Caco-2 (cell line): ENCODE data around the gene PARS2. TPM values are rescaled to one million over a fixed set of nuclear protein-coding genes. Genes with fewer than 3 reads are reported as not detected.

Experiments
- BruUV-seq: library from RNA; stranded (reverse); fragments of 400-500 nt; replicated peaks from 2 replicates; lab custom pipeline; 2021; lab: Mats Ljungman, UMichigan
- CTCF ChIA-PET: fragments of 300-600 bp; sonication (Branson Sonifier 250); formaldehyde crosslinking; loops from one replicate; lab custom pipeline; 2022; ENCODE audit warnings: antibody characterized with exemption; lab: Charles Lee
- POLR2A ChIA-PET: fragments of 300-600 bp; sonication (Branson Sonifier 250); formaldehyde crosslinking; loops from one replicate; lab custom pipeline; 2022; ENCODE audit warnings: antibody characterized with exemption; lab: Charles Lee
- DNase-seq, 2 experiments: peaks; one replicate each; pipeline versions ENCODE4 v3.0.0 to v3.0.0-alpha.2; 2020 to 2022
- H3K27me3 ChIP-seq: replicated peaks from 2 replicates; pipeline ENCODE4 v1.6.0; 2011; ENCODE audit warnings: low read length; ENCODE audit not compliant: control insufficient read depth, insufficient read depth
- H3K36me3 ChIP-seq: 2 replicates; pipeline ENCODE4 v1.5.1; 2011; ENCODE audit warnings: low read length; ENCODE audit not compliant: control insufficient read depth, insufficient read depth
- H3K4me1 ChIP-seq: fragments of 250-450 bp; sonication (Bioruptor Pico); 2 replicates; pipeline ENCODE4 v1.5.1; 2020; ENCODE audit warnings: mild to moderate bottlenecking
- H3K4me3 ChIP-seq: 2 replicates; pipeline ENCODE4 v1.5.1; 2011; ENCODE audit warnings: low read depth, mild to moderate bottlenecking, control low read depth, low read length
- H3K9me3 ChIP-seq: fragments of 250-450 bp; sonication (Bioruptor Pico); 2 replicates; pipeline ENCODE4 v1.5.1; 2020; ENCODE audit warnings: mild to moderate bottlenecking, moderate library complexity
- H3K27ac Mint-ChIP-seq: one replicate; pipeline ENCODE4 v1.8.0; 2022; ENCODE audit warnings: mixed read lengths; ENCODE audit not compliant: unreplicated experiment
- H3K27me3 Mint-ChIP-seq: one replicate; pipeline ENCODE4 v1.8.0; 2022; ENCODE audit warnings: mixed read lengths; ENCODE audit not compliant: insufficient read depth, unreplicated experiment
- H3K36me3 Mint-ChIP-seq: one replicate; pipeline ENCODE4 v1.8.0; 2022; ENCODE audit warnings: mild to moderate bottlenecking, mixed read lengths; ENCODE audit not compliant: insufficient read depth, unreplicated experiment
- H3K4me1 Mint-ChIP-seq: one replicate; pipeline ENCODE4 v1.8.0; 2022; ENCODE audit warnings: low read depth, mixed read lengths; ENCODE audit not compliant: unreplicated experiment
- H3K4me3 Mint-ChIP-seq: one replicate; pipeline ENCODE4 v1.8.0; 2022; ENCODE audit warnings: mild to moderate bottlenecking, moderate library complexity, mixed read lengths; ENCODE audit not compliant: unreplicated experiment
- H3K9me3 Mint-ChIP-seq: one replicate; pipeline ENCODE4 v1.8.0; 2022; ENCODE audit warnings: mixed read lengths; ENCODE audit not compliant: unreplicated experiment
- intact Hi-C: fragments of 100-400 bp; cut with micrococcal nuclease; formaldehyde crosslinking; loops from one replicate; pipeline ENCODE4 v1.10.0; 2022; ENCODE audit not compliant: unreplicated experiment
- total RNA-seq: library from RNA; stranded (reverse); gene quantifications from 2 replicates; pipeline ENCODE4 v1.2.3, GENCODE V29; 2022
- TF ChIP-seq, protein P1 (sequence below), 2 experiments: fragments of 200-600 bp in 1 of 2; IDR thresholded peaks; 1 replicate in 1 of 2; 2 replicates in 1 of 2; pipeline versions ENCODE4 v1.5.1 to v1.8.0; 2011 to 2022; ENCODE audit warnings: antibody characterized with exemption in 1 of 2, control low read depth in 1 of 2, inconsistent platforms in 1 of 2, low read depth in 1 of 2, low read length in 1 of 2, mild to moderate bottlenecking in 1 of 2, moderate library complexity in 1 of 2; ENCODE audit not compliant: insufficient read depth in 1 of 2, severe bottlenecking in 1 of 2, unreplicated experiment in 1 of 2

PARS2 gene
- total RNA-seq, 1 experiment from 2014 or later: 5.8 TPM

GRCh38 chr1:54745274-54745673 is 19.0 kb downstream of the PARS2 start:
- no peaks in the 10 kb centered on the region for H3K27me3 ChIP-seq
- no peaks in the 10 kb centered on the region for H3K4me1 ChIP-seq
- ChIA-PET CTCF (no interaction called here), POLR2A (no interaction called here)
- no TSS peak for BruUV-seq
- H3K27me3 Mint-ChIP-seq: no peaks in the 10 kb centered on the region
- intact Hi-C loops: no loop called here
- no peak for DNase-seq
- no peak overlapping the region for H3K4me3 Mint-ChIP-seq
- H3K4me1 Mint-ChIP-seq: no peaks in the 10 kb centered on the region
- H3K9me3 ChIP-seq: no peaks in the 10 kb centered on the region
- H3K4me3 ChIP-seq: no peak overlapping the region
- H3K9me3 Mint-ChIP-seq: no peaks in the 10 kb centered on the region
- no peak overlapping the region for H3K27ac Mint-ChIP-seq
- no peaks in the 10 kb centered on the region for H3K36me3 ChIP-seq
- TF ChIP-seq, protein P1, sequence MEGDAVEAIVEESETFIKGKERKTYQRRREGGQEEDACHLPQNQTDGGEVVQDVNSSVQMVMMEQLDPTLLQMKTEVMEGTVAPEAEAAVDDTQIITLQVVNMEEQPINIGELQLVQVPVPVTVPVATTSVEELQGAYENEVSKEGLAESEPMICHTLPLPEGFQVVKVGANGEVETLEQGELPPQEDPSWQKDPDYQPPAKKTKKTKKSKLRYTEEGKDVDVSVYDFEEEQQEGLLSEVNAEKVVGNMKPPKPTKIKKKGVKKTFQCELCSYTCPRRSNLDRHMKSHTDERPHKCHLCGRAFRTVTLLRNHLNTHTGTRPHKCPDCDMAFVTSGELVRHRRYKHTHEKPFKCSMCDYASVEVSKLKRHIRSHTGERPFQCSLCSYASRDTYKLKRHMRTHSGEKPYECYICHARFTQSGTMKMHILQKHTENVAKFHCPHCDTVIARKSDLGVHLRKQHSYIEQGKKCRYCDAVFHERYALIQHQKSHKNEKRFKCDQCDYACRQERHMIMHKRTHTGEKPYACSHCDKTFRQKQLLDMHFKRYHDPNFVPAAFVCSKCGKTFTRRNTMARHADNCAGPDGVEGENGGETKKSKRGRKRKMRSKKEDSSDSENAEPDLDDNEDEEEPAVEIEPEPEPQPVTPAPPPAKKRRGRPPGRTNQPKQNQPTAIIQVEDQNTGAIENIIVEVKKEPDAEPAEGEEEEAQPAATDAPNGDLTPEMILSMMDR (IDR thresholded peaks at IDR 0.05; ENCODE audit: insufficient read depth in 1 of 2, low read depth in 1 of 2, low read length in 1 of 2, severe bottlenecking in 1 of 2, unreplicated experiment in 1 of 2): no peak
- peaks cover 7% of the 10 kb centered on the region for H3K36me3 Mint-ChIP-seq

DNA sequence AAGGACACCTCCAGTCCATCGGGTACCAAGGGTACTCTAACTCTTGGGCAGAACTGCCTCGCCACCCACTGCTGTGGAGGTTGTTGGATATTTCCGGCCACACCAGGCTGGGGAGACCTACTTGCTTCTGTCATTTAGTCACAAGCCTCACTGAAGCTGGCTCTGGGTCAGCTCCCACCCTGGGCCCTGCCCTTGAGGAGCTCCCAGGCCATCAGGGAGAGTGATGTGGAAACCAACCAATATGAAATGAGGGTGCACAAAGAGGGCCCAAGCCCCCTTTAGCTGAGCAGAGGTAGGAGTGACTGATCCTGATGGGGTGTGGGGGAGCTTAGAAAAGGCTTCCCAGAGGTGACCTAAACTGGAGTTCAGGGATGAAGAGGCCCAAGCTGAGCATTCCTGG is 19.6 kb downstream of the PARS2 start:
- Mint-ChIP-seq H3K4me3 (no peak overlapping the region), H3K27ac (no peak overlapping the region), H3K4me1 (no peaks in the 10 kb centered on the region), H3K9me3 (no peaks in the 10 kb centered on the region), H3K27me3 (no peaks in the 10 kb centered on the region), H3K36me3 (peaks cover 13% of the 10 kb centered on the region)
- no peaks in the 10 kb centered on the region for H3K27me3 ChIP-seq
- intact Hi-C loops: no loop called here
- ChIA-PET CTCF (no interaction called here), POLR2A (no interaction called here)
- no peaks in the 10 kb centered on the region for H3K36me3 ChIP-seq
- DNase-seq: no peak
- TF ChIP-seq, protein P1 (IDR thresholded peaks at IDR 0.05; ENCODE audit: insufficient read depth in 1 of 2, low read depth in 1 of 2, low read length in 1 of 2, severe bottlenecking in 1 of 2, unreplicated experiment in 1 of 2): no peak
- H3K4me1 ChIP-seq: no peaks in the 10 kb centered on the region
- H3K9me3 ChIP-seq: no peaks in the 10 kb centered on the region
- no peak overlapping the region for H3K4me3 ChIP-seq
- no TSS peak for BruUV-seq

- intact Hi-C loops: no loop called here
- no peak for DNase-seq
- Histone ChIP-seq H3K9me3 (no peaks in the 10 kb centered on the region), H3K4me1 (no peaks in the 10 kb centered on the region), H3K27me3 (no peaks in the 10 kb centered on the region), H3K4me3 (no peak overlapping the region), H3K36me3 (no peaks in the 10 kb centered on the region)
- CTCF ChIA-PET: no interaction called here
- H3K4me3 Mint-ChIP-seq: no peak overlapping the region
- H3K9me3 Mint-ChIP-seq: no peaks in the 10 kb centered on the region
- no TSS peak for BruUV-seq
- peaks cover 19% of the 10 kb centered on the region for H3K36me3 Mint-ChIP-seq
- no peaks in the 10 kb centered on the region for H3K27me3 Mint-ChIP-seq
- POLR2A ChIA-PET: no interaction called here
- no peak overlapping the region for H3K27ac Mint-ChIP-seq
- TF ChIP-seq, protein P1 (IDR thresholded peaks at IDR 0.05; ENCODE audit: insufficient read depth in 1 of 2, low read depth in 1 of 2, low read length in 1 of 2, severe bottlenecking in 1 of 2, unreplicated experiment in 1 of 2): no peak
- no peaks in the 10 kb centered on the region for H3K4me1 Mint-ChIP-seq
Observed at GRCh38 chr1:54743416-54744226, 20.7 kb downstream of the PARS2 start.
